ENCODE measurements around the gene KIR2DL3. TPM values are rescaled to one million over a fixed set of nuclear protein-coding genes. Genes with fewer than 3 reads are reported as not detected.
"Not testable (repeated sequence)": the region's sequence is repeated elsewhere in the genome, so short reads cannot be mapped to it uniquely, and the experiment has no call there.

The KIR2DL3 gene
- total and polyA plus RNA-seq, 4 experiments from 2014 or later = not detected

DNA sequence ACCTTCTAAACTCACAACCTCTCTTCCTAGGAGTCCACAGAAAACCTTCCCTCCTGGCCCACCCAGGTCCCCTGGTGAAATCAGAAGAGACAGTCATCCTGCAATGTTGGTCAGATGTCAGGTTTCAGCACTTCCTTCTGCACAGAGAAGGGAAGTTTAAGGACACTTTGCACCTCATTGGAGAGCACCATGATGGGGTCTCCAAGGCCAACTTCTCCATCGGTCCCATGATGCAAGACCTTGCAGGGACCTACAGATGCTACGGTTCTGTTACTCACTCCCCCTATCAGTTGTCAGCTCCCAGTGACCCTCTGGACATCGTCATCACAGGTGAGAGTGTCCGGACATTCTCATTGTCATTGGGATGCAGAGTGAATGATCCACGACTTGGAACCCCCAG, 3.6 kb downstream of the KIR2DL3 start:
- H3K27me3 Mint-ChIP-seq; H3K36me3 ChIP-seq (ENCODE audit: insufficient read depth, low read length); intact Hi-C loops (cut with micrococcal nuclease); H3K4me3 Mint-ChIP-seq; H3K9me3 ChIP-seq (ENCODE audit: control insufficient read depth in 1 of 2, low read length in 2 of 2); H3K27ac Mint-ChIP-seq; H3K4me3 ChIP-seq (ENCODE audit: low read length in 2 of 2); H3K4me1 Mint-ChIP-seq; H3K27ac ChIP-seq (ENCODE audit: low read depth, low read length); H3K36me3 Mint-ChIP-seq; H3K27me3 ChIP-seq (ENCODE audit: insufficient read depth, low read length); CTCF ChIA-PET (ENCODE audit: partially characterized antibody); POLR2A ChIA-PET (ENCODE audit: partially characterized antibody); H3K4me1 ChIP-seq (ENCODE audit: insufficient read depth, low read length); DNase-seq; H3K9me3 Mint-ChIP-seq: not testable (repeated sequence)

DNA sequence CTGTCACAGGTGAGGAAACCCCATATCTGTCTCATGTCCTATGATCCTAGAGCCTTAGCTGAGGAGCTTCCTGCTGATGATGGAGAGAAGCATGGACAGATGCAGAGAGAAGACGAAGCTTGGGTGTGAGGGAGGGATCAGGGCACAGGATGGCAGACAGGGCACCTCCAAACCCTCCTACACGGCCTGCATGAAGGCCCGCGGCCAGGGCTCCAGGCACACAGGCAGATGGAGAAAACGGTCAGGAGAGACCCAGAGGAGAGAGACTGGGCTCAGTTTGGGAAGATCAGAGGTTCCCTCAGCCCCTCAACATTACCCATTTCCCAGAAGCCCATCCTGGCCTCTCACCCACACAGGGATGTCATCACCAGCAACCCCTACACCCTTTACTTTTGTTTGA, 5.8 kb downstream of the KIR2DL3 start:
- POLR2A ChIA-PET (ENCODE audit: partially characterized antibody); H3K36me3 Mint-ChIP-seq; H3K4me3 Mint-ChIP-seq; H3K4me3 ChIP-seq (ENCODE audit: low read length in 2 of 2); H3K4me1 Mint-ChIP-seq; H3K4me1 ChIP-seq (ENCODE audit: insufficient read depth, low read length); DNase-seq; H3K27me3 ChIP-seq (ENCODE audit: insufficient read depth, low read length); H3K27me3 Mint-ChIP-seq; H3K36me3 ChIP-seq (ENCODE audit: insufficient read depth, low read length); intact Hi-C loops (cut with micrococcal nuclease); H3K9me3 Mint-ChIP-seq; H3K9me3 ChIP-seq (ENCODE audit: control insufficient read depth in 1 of 2, low read length in 2 of 2); CTCF ChIA-PET (ENCODE audit: partially characterized antibody); H3K27ac Mint-ChIP-seq; H3K27ac ChIP-seq (ENCODE audit: low read depth, low read length): not testable (repeated sequence)

DNA sequence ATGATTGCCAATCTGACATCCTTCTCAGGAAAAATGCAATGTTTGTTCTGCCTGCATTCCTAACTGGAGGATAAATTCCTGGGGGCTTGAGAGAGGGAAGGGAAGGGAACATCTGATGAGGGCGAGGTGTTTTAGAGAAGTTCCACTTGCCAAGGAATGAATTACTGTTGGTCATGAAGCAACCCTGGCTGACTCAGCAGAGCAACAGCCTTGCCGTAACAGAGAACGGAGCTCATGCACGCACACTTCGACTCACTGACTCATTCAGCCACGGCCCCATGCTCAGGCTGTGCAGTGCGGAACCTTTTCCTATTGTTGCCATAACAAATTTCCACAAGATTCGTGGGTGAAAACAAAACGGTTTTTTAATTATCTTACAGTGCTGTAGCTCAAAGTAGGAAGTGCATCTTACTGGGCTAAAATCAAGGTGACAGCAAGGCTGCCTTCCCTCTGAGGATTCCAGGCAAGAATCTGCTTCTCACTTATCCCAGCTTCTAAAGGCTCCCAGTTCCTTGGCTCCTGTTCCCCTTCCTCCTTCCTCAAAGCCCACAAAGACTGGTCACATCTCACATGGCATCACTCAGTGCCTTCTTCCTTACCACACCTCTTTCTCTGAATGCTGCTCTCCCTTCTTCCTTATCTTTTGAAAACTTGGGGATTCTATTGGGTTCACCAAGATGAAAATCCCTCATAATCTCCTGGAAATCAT, 9.5 kb downstream of the KIR2DL3 start:
- intact Hi-C loops (cut with micrococcal nuclease) = not testable (repeated sequence)

DNA sequence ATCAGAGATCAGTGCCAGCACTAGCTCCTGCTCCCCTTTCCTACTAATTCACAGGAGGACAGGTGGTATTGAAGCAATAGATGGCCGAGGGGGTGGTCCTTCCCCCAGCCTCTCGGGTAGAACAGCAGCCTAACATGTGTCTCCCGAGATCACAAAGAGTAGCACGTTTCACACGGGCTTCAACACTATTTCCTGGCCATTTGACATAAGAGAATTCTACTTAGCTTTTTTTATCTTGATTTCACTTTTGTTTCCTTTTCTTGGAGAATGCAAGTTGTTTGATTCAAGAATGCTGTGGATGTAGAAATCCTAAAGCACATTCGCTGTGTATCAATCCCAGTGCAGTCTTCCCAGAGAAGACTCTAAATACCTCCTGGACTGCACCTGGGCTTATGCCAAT, 12.0 kb downstream of the KIR2DL3 start:
- H3K27me3 Mint-ChIP-seq = peaks cover 6 to 10% of the 10 kb centered on the region in 2 donors
- H3K36me3 ChIP-seq (ENCODE audit: insufficient read depth, low read length); H3K4me3 ChIP-seq (ENCODE audit: low read length in 2 of 2); DNase-seq; H3K4me1 Mint-ChIP-seq; intact Hi-C loops (cut with micrococcal nuclease); H3K36me3 Mint-ChIP-seq; H3K27me3 ChIP-seq (ENCODE audit: insufficient read depth, low read length); H3K27ac ChIP-seq (ENCODE audit: low read depth, low read length); H3K4me1 ChIP-seq (ENCODE audit: insufficient read depth, low read length); POLR2A ChIA-PET (ENCODE audit: partially characterized antibody); CTCF ChIA-PET (ENCODE audit: partially characterized antibody); H3K27ac Mint-ChIP-seq; H3K4me3 Mint-ChIP-seq; H3K9me3 ChIP-seq (ENCODE audit: control insufficient read depth in 1 of 2, low read length in 2 of 2): not testable (repeated sequence)
- H3K9me3 Mint-ChIP-seq = peaks cover 0 to 11% (median 3%) of the 10 kb centered on the region in 8 donors

More for the DNA sequence above, 9.5 kb downstream of the KIR2DL3 start:
- H3K36me3 Mint-ChIP-seq; H3K27ac ChIP-seq (ENCODE audit: low read depth, low read length); POLR2A ChIA-PET (ENCODE audit: partially characterized antibody); CTCF ChIA-PET (ENCODE audit: partially characterized antibody); H3K27ac Mint-ChIP-seq; H3K4me3 ChIP-seq (ENCODE audit: low read length in 2 of 2); H3K4me1 ChIP-seq (ENCODE audit: insufficient read depth, low read length); DNase-seq; H3K27me3 Mint-ChIP-seq; H3K36me3 ChIP-seq (ENCODE audit: insufficient read depth, low read length); H3K9me3 ChIP-seq (ENCODE audit: control insufficient read depth in 1 of 2, low read length in 2 of 2); H3K27me3 ChIP-seq (ENCODE audit: insufficient read depth, low read length); H3K4me1 Mint-ChIP-seq; H3K4me3 Mint-ChIP-seq: not testable (repeated sequence)
- peaks cover 0 to 10% (median 3%) of the 10 kb centered on the region in 8 donors for H3K9me3 Mint-ChIP-seq

DNA sequence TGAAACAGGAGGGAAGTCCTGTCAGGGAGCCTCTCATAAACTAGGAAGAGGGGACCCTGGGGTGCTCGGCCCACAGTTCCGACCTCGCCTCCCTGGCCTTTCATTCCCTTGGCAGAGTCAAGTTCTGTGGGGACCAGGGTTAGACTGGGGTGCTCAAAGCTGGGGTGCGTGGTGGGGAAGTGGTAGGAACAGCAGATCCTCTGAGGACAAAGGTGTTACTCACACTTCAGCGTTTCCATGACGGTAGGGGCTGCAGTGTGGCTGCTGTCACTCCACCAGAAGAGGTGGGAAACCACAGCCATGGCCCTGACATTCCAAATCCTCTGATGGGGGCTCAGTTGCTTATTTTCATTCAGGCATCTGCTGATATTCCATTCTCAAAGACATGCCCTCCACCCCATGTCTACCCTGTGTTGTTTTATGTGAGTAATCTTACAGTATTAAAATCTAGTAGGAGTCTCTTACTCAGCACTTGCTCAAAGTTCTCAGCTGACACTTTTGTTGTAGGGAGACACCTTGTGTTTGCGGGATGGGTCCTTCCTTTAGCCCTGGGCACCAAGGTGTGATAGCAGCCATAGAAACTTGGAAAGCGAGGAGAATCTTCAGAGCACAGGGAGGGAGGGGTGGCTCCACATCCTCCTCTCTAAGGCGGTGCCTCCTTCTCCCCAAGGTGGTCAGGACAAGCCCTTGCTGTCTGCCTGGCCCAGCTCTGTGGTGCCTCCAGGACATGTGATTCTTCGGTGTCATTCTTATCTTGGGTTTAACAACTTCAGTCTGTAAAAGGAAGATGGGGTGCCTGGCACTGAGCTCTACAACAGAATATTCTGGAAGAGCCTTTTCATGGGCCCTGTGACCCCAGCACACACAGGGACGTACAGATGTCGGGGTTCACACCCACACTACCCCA, 18.1 kb downstream of the KIR2DL3 start:
- H3K4me3 ChIP-seq (ENCODE audit: low read length in 2 of 2); intact Hi-C loops (cut with micrococcal nuclease); H3K36me3 Mint-ChIP-seq; H3K27ac Mint-ChIP-seq; CTCF ChIA-PET (ENCODE audit: partially characterized antibody); H3K4me1 ChIP-seq (ENCODE audit: insufficient read depth, low read length); DNase-seq; H3K4me3 Mint-ChIP-seq; H3K27ac ChIP-seq (ENCODE audit: low read depth, low read length); H3K27me3 Mint-ChIP-seq; POLR2A ChIA-PET (ENCODE audit: partially characterized antibody); H3K36me3 ChIP-seq (ENCODE audit: insufficient read depth, low read length); H3K4me1 Mint-ChIP-seq; H3K9me3 Mint-ChIP-seq; H3K27me3 ChIP-seq (ENCODE audit: insufficient read depth, low read length); H3K9me3 ChIP-seq (ENCODE audit: control insufficient read depth in 1 of 2, low read length in 2 of 2): not testable (repeated sequence)

DNA sequence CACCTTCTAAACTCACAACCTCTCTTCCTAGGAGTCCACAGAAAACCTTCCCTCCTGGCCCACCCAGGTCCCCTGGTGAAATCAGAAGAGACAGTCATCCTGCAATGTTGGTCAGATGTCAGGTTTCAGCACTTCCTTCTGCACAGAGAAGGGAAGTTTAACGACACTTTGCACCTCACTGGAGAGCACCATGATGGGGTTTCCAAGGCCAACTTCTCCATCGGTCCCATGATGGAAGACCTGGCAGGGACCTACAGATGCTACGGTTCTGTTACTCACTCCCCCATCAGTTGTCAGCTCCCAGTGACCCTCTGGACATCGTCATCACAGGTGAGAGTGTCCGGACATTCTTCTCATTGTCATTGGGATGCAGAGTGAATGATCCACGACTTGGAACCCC, 20.3 kb downstream of the KIR2DL3 start:
- intact Hi-C loops (cut with micrococcal nuclease); H3K27me3 Mint-ChIP-seq; DNase-seq; H3K27ac Mint-ChIP-seq; H3K4me1 ChIP-seq (ENCODE audit: insufficient read depth, low read length); H3K9me3 ChIP-seq (ENCODE audit: control insufficient read depth in 1 of 2, low read length in 2 of 2); H3K36me3 ChIP-seq (ENCODE audit: insufficient read depth, low read length); H3K36me3 Mint-ChIP-seq; H3K4me1 Mint-ChIP-seq; H3K4me3 ChIP-seq (ENCODE audit: low read length in 2 of 2); H3K9me3 Mint-ChIP-seq; CTCF ChIA-PET (ENCODE audit: partially characterized antibody); H3K27me3 ChIP-seq (ENCODE audit: insufficient read depth, low read length); H3K4me3 Mint-ChIP-seq; POLR2A ChIA-PET (ENCODE audit: partially characterized antibody); H3K27ac ChIP-seq (ENCODE audit: low read depth, low read length): not testable (repeated sequence)

DNA sequence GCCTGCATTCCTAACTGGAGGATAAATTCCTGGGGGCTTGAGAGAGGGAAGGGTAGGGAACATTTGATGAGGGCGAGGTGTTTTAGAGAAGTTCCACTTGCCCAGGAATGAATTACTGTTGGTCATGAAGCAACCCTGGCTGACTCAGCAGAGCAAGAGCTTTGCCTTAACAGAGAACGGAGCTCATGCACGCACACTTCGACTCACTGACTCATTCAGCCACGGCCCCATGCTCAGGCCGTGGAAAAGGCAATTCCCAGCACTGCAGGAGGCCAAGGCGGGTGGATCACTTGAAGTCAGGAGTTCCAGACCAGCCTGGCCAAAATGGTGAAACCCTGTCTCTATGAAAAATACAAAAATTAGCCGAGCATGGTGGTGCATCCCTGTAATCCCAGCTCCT, 25.9 kb downstream of the KIR2DL3 start:
- H3K27me3 Mint-ChIP-seq; CTCF ChIA-PET (ENCODE audit: partially characterized antibody); H3K27ac Mint-ChIP-seq; H3K4me1 ChIP-seq (ENCODE audit: insufficient read depth, low read length); intact Hi-C loops (cut with micrococcal nuclease); H3K4me3 Mint-ChIP-seq; DNase-seq; H3K27me3 ChIP-seq (ENCODE audit: insufficient read depth, low read length); POLR2A ChIA-PET (ENCODE audit: partially characterized antibody); H3K36me3 Mint-ChIP-seq; H3K27ac ChIP-seq (ENCODE audit: low read depth, low read length); H3K4me1 Mint-ChIP-seq; H3K4me3 ChIP-seq (ENCODE audit: low read length in 2 of 2); H3K36me3 ChIP-seq (ENCODE audit: insufficient read depth, low read length); H3K9me3 ChIP-seq (ENCODE audit: control insufficient read depth in 1 of 2, low read length in 2 of 2): not testable (repeated sequence)
- H3K9me3 Mint-ChIP-seq = peaks cover 0 to 18% (median 4%) of the 10 kb centered on the region in 8 donors
